NOMO-1 treated with dmso at 0.1 percent for 144 hours (cell line): ENCODE measurements around the gene RHOXF1.
"Not testable (repeated sequence)": the region's sequence is repeated elsewhere in the genome, so short reads cannot be mapped to it uniquely, and the experiment has no call there.

ENCODE experiments used
- DNase-seq: peaks from one replicate; lab custom pipeline; 2025; ENCODE audit not compliant: unreplicated experiment; lab: John Stamatoyannopoulos, UW

The RHOXF1 gene

DNA sequence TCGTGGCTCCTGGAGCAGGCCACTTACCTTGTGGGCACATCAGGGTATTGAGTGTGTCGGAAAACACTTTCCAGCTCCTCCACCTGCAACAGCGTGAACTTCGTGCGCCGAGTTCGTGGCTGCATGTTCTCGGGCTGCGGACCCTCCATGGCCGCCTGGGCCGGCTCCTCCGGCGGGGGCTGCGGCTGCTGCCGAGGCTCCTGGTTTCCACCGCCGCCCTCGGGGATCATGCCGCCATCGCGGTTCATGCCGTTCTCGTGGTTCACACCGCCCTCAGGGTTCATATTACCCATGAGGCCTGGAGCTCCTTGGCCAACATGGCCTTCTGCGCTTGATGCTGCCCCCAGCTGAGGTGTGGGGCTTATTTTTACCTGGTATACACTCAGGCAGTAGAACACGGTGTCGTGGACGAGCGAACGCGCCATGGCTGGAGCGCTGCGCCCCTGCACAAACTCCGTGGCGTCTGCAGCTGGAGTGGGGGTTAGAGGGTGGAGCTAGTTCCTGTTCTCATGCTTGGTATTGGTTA lies at the start of gene RHOXF1:
TSS of gene RHOXF1 (minus strand) at position 476 of the 526 bp plus-strand sequence. CDS start at position 425, 51 bp downstream.
- DNase-seq, result no peak

- DNase-seq, result not testable (repeated sequence)
Measured at GRCh38 chrX:120159086-120159485, 43.4 kb upstream of the RHOXF1 start.

- DNase-seq, result not testable (repeated sequence)
Measured at GRCh38 chrX:120158313-120158712, 42.6 kb upstream of the RHOXF1 start, which contains the start of gene RHOXF2. RHOXF2 (plus strand) TSS chrX:120158613; CDS start chrX:120158751, 138 bp downstream.

GRCh38 chrX:120150109-120150744 lies 34.5 kb upstream of the RHOXF1 start:
- DNase-seq, result not testable (repeated sequence)

GRCh38 chrX:120147537-120147936 lies 31.8 kb upstream of the RHOXF1 start:
- no peak for DNase-seq

DNA sequence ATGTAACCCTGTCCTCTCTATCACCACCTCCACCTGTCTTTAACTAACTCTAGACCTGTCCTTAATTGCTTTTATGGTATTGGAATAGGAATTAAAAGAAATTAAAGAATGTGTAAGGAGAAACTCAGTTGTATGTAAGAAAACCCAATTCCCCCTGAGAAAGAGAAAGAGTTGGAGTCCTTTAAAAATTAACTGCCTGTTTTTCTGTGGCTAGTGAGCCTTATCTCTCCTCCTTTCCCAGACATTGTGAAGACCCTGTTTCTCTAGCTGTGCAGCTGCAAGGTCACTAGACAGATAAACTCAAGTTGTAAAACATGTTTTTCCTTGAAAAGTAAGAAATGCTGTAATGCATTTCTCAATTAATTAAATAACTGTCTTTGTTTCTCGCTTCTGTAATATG lies 30.6 kb upstream of the RHOXF1 start:
- DNase-seq, result not testable (repeated sequence)

- DNase-seq, result no peak
Measured at GRCh38 chrX:120145295-120145925, 29.7 kb upstream of the RHOXF1 start.

GRCh38 chrX:120144178-120144844 lies 28.6 kb upstream of the RHOXF1 start:
- DNase-seq, result no peak

DNA sequence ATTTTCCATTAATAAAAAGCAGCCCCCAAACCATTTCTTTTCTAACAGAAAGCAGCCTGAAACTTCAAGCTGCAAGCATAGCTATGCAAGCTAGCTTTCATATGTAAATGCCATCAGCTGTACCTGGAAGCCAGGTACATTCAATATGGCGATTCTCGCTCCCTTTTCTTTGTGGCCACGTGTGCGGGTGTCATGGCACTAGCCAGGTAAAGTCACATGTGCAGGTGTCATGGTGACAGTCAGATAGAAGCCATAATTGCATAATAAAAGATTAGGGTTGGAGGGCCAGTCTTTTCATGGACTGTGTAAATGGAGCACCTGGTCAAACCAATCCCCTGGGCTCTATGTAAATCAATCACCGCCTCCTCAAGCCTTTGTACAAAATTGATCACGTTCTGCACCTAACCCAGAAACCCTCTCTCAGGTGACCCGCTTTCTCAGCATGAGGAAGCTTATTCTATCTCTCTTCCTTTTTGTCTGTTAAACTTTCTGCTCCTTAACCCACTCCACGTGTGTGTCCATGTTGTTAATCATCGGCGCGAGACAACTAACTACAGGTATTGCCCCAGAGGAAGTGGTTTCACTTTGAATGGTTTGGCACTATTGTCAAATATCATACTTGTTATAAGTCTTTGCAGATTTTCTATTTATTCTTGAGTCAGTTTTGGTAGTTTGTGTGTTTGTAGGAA lies 24.7 kb upstream of the RHOXF1 start:
- DNase-seq, result no peak

GRCh38 chrX:120137439-120137838 lies 21.7 kb upstream of the RHOXF1 start:
- no peak for DNase-seq

- no peak for DNase-seq
Measured at GRCh38 chrX:120136840-120137239, 21.1 kb upstream of the RHOXF1 start.

GRCh38 chrX:120136128-120136527 lies 20.4 kb upstream of the RHOXF1 start:
- DNase-seq, result no peak

GRCh38 chrX:120128306-120128846 lies 12.7 kb upstream of the RHOXF1 start:
- DNase-seq, result not testable (repeated sequence)

DNA sequence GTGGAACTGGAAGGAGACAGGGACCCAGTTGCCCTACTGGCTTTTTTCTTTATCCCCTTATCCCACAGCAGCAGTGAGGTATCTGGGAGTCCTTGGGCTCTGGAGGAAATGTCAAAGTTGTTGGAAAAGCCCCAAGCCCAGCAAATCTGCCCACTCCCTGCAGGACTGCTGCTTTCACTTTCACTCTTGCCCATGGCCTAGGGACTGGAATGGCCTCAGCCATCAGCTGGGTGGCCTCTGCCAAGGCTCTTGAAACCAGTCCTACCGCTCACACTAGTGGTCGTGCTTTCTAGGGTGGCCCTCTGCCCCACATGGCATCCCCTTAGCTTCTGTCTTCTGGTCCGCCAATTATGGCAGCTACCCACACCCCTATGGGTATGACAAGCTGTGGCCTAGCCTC lies 9.7 kb upstream of the RHOXF1 start:
- no peak for DNase-seq

DNA sequence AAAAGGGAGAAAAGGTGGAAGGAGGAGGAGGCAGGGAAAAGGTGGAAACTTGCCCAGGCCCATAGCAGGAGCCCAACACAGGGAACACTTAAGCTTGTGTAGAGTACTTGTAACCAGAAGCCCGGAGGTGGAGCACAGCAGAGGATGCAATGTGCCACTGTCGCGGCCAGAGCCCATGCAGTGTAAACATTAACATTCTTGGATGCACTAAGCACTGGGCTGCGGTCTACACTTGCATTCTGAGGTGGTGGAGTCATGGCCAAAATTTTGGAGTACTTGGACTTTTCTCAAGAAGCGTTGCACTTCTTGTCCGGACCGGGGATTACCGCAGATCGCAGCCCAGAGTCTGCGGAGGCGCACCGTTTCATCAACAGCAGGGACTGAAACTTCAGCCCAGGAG lies 4.5 kb upstream of the RHOXF1 start:
- no peak for DNase-seq

DNA sequence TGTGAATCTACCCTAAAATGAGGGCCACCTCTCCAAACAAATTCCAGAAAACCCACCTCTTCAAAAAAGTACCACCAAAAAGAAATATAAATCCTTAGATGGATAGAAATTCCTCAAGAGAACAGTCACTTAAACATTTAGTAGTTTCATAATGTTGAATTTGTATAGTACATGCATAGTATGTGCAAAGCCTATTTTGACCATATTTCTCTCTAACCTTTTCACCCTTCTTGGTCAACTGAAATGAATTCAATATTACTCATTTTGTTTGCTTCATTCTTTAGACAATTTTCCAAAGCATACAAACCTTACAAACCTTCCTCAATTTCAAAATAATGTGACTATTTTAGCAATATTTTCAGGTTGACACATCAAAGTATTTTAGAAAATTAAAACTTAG lies 4.1 kb downstream of the RHOXF1 start:
- no peak for DNase-seq

- no peak for DNase-seq
Measured at GRCh38 chrX:120109378-120109777, 6.3 kb downstream of the RHOXF1 start.

DNA sequence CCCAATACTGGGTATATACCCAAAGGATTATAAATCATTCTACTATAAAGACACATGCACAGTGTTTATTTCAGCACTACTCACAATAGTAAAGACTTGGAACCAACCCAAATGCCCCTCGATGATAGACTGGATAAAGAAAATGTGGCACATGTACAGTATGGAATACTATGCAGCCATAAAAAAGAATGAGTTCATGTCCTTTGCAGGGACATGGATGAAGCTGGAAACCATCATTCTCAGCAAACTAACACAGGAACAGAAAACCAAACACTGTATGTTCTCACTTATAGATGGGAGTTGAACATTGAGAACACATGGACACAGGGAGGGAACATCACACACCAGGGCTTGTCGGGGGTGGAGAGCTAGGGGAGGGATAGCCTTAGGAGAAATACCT lies 11.0 kb downstream of the RHOXF1 start:
- DNase-seq, result not testable (repeated sequence)

DNA sequence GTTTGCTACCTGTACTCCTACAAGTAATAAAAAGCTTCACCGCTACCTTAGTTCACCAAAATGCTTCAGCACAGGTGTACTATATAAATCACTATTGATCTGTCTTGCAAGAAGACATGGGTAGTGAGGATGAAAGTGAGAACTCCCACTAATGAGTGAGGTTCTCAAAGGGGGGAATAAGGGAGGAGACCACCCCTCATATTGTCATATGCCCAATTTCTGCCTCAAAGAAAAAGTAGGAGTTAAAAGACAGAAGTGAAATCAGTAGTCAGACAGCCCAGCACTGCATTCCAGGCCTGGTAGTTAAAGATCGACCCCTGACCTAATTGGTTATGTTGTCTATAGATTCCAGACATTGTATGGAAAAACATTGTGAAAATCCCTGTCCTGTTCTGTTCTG lies 14.7 kb downstream of the RHOXF1 start:
- DNase-seq, result not testable (repeated sequence)

- no peak for DNase-seq
Measured at GRCh38 chrX:120090208-120090607, 25.5 kb downstream of the RHOXF1 start.
